IPS DF 19.7 (cell line): ENCODE results near the gene SLC18A3.

Experiments
- DNase-seq: peaks from one replicate; pipeline ENCODE4 v3.0.0-alpha.2; 2013; ENCODE audit warnings: low read depth, low spot score

SLC18A3 gene

GRCh38 chr10:49651039-49651835 is 41.1 kb downstream of the SLC18A3 start:
- no peak for DNase-seq

GRCh38 chr10:49651917-49652316 is 41.8 kb downstream of the SLC18A3 start:
- DNase-seq = no peak

GRCh38 chr10:49652421-49653272 is 42.5 kb downstream of the SLC18A3 start:
- DNase-seq = no peak

- no peak for DNase-seq
These were observed 43.3 kb downstream of the SLC18A3 start for GRCh38 chr10:49653273-49653929.

GRCh38 chr10:49654036-49654693 is 44.1 kb downstream of the SLC18A3 start:
- DNase-seq = no peak

GRCh38 chr10:49655099-49655498 is 45.0 kb downstream of the SLC18A3 start:
- no peak for DNase-seq

- no peak for DNase-seq
These were observed 46.9 kb downstream of the SLC18A3 start for GRCh38 chr10:49656845-49657493.

- no peak for DNase-seq
These were observed 47.5 kb downstream of the SLC18A3 start for GRCh38 chr10:49657606-49658005.

GRCh38 chr10:49661140-49661856 is 51.2 kb downstream of the SLC18A3 start:
- DNase-seq = no peak
